Spleen (tissue), 11 donors: ENCODE data around the gene GGT6. TPM values are rescaled to one million over a fixed set of nuclear protein-coding genes. Genes with fewer than 3 reads are reported as not detected.
A peak's percentile ranks its signal among the peaks of the same experiment; 100 is the strongest.

Experiments
- DNase-seq: peaks from one replicate; pipeline ENCODE4 v3.0.0-alpha.2; 2020
- H3K27ac ChIP-seq, 8 donors: fragments of 200-600 bp; sonication (generic) in 7 of 8; 1 replicate in 4 of 8; 2 replicates in 4 of 8; pipeline versions ENCODE4 v1.5.0 to v1.8.0; 2016 to 2021; ENCODE audit warnings: inconsistent platforms in 4 of 8, mild to moderate bottlenecking in 4 of 8, moderate library complexity in 1 of 8
- H3K27me3 ChIP-seq, 7 donors: fragments of 200-600 bp; sonication (generic) in 6 of 7; replicated peaks in 1 of 7; 1 replicate in 4 of 7; 2 replicates in 3 of 7; pipeline versions ENCODE4 v1.5.0 to v1.8.0; 2016 to 2021; ENCODE audit warnings: inconsistent platforms in 3 of 7, mild to moderate bottlenecking in 1 of 7
- H3K36me3 ChIP-seq, 6 donors: fragments of 200-600 bp; sonication (generic) in 5 of 6; 1 replicate in 4 of 6; 2 replicates in 2 of 6; pipeline versions ENCODE4 v1.5.0 to v1.8.0; 2016 to 2021; ENCODE audit warnings: inconsistent platforms in 2 of 6
- H3K4me1 ChIP-seq, 6 donors: fragments of 200-600 bp; sonication (generic) in 5 of 6; 1 replicate in 3 of 6; 2 replicates in 3 of 6; pipeline versions ENCODE4 v1.5.0 to v1.8.0; 2016 to 2021; ENCODE audit warnings: inconsistent platforms in 3 of 6
- H3K4me3 ChIP-seq, 8 donors: fragments of 200-600 bp; sonication (generic) in 7 of 8; 1 replicate in 4 of 8; 2 replicates in 4 of 8; pipeline versions ENCODE4 v1.5.0 to v1.8.0; 2016 to 2021; ENCODE audit warnings: inconsistent platforms in 4 of 8, mild to moderate bottlenecking in 4 of 8, moderate library complexity in 2 of 8
- H3K9me3 ChIP-seq, 8 donors: fragments of 200-600 bp; sonication (generic) in 7 of 8; 1 replicate in 4 of 8; 2 replicates in 4 of 8; pipeline versions ENCODE4 v1.5.0 to v1.8.0; 2016 to 2021; ENCODE audit warnings: inconsistent platforms in 4 of 8
- POLR2A ChIP-seq, 3 donors: fragments of 450-650 bp; IDR thresholded peaks; one replicate each; pipeline ENCODE4 v1.5.1; 2017; ENCODE audit warnings: antibody characterized with exemption in 3 of 3, mild to moderate bottlenecking in 1 of 3
- POLR2AphosphoS5 ChIP-seq, 3 donors: sonication (generic); formaldehyde crosslinking; IDR thresholded peaks; one replicate each; pipeline ENCODE4 v1.5.1; 2017; ENCODE audit warnings: antibody characterized with exemption in 3 of 3
- WGBS, 5 donors: extraction: QIAGEN DNeasy Blood & Tissue Kit in 3 of 5; methylation state at CpG; one replicate each; pipeline versions ENCODE4 v1.1.5 to v1.1.7; 2013 to 2018; 5-methylcytosine and 5-hydroxymethylcytosine counted together
- intact Hi-C: fragments of 100-400 bp; cut with DNase I; formaldehyde crosslinking; loops from one replicate; pipeline ENCODE4 v1.15.0; 2023; ENCODE audit warnings: low total_unique reads
- polyA plus RNA-seq, 3 donors: library from polyadenylated mRNA; stranded (reverse); fragments of 200-250 nt; gene quantifications; one replicate each; pipeline ENCODE4 v1.2.1, GENCODE V29; 2013
- total RNA-seq, 7 donors: library from RNA; depleted of rRNA in 3 of 7; stranded (reverse); fragments of >200 nt in 3 of 7; fragmentation: NEBNext Ultra II Directional in 4 of 7; extraction: Animal tissue kit (Norgen Biotek cat#: 25700) in 4 of 7; gene quantifications; one replicate each; pipeline versions ENCODE4 v1.1.0 to v1.2.1, GENCODE V29; 2016 to 2021
- TF ChIP-seq, protein P1 (sequence below), 11 experiments: fragments of 200-600 bp in 7 of 11; fragments of 450-650 bp in 4 of 11; sonication (generic) in 4 of 11; IDR thresholded peaks in 8 of 11; conservative IDR thresholded peaks in 3 of 11; 1 replicate in 7 of 11; 2 replicates in 4 of 11; pipeline versions ENCODE4 v1.4.0 to v1.8.0; 2016 to 2021; ENCODE audit warnings: antibody characterized with exemption in 11 of 11, inconsistent platforms in 4 of 11, mild to moderate bottlenecking in 1 of 11
- donor health status: healthy with polysubstance abuse.
- donor health status: DM: no; HTN: no; CAD: no; lungs with moderate emphysema.
- donor health status: DM: no; HTN: no; CAD: no.
- donor health status: Bipolar disorder and iron deficiency.
- donor health status: healthy.
- donor health status: DM: no; HTN: no; CAD: no.
- donor health status: DM: yes; HTN: yes; CAD: no.

The GGT6 gene
- total and polyA plus RNA-seq, 10 donors, result 0.03 to 0.42 TPM; not detected in 8

DNA sequence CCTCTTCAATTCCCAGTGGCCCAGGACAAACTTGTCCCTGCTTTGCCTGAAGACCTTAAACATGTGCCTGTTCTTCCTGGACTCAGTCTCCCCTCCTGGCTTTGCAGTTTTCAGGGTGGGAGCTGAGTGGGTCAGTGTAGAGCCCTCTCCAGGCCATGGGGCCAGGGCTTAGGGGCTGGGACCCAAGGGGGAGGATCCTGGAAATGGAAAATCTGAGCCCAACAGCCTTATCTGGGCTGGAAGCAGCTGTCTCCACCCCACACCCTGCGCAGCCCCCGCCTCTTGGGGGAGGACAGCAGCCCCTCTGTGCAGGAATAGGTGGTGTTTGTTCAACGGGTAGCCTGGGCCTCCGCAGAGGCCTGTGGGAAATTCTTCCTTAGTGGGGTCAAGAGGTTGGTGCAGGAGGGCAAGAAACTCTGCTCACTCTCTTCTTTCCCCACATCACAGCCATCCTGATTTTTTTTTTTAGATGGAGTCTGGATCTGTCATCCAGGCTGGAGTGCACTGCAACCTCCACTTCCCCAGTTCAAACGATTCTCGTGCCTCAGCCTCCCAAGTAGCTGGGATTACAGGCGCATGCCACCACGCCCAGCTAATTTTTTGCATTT, 17.1 kb upstream of the GGT6 start:
- Histone ChIP-seq H3K4me3 (no peak overlapping the region), H3K27ac (no peak overlapping the region), H3K4me1 (peaks cover 0 to 5% (median 0%) of the 10 kb centered on the region in 6 donors), H3K36me3 (no peaks in the 10 kb centered on the region), H3K27me3 (peaks cover 0 to 13% (median 5%) of the 10 kb centered on the region in 7 donors), H3K9me3 (no peaks in the 10 kb centered on the region)
- peak; percentile 30 for DNase-seq
- 80 to 86% (median 84%) methylated on average over 7 to 8 of the region's 8 CpGs for WGBS, 5 donors
- no peak for TF ChIP-seq POLR2AphosphoS5 (IDR thresholded peaks at IDR 0.05)
- no peak for TF ChIP-seq POLR2A (IDR thresholded peaks at IDR 0.05)
- TF ChIP-seq, protein P1, sequence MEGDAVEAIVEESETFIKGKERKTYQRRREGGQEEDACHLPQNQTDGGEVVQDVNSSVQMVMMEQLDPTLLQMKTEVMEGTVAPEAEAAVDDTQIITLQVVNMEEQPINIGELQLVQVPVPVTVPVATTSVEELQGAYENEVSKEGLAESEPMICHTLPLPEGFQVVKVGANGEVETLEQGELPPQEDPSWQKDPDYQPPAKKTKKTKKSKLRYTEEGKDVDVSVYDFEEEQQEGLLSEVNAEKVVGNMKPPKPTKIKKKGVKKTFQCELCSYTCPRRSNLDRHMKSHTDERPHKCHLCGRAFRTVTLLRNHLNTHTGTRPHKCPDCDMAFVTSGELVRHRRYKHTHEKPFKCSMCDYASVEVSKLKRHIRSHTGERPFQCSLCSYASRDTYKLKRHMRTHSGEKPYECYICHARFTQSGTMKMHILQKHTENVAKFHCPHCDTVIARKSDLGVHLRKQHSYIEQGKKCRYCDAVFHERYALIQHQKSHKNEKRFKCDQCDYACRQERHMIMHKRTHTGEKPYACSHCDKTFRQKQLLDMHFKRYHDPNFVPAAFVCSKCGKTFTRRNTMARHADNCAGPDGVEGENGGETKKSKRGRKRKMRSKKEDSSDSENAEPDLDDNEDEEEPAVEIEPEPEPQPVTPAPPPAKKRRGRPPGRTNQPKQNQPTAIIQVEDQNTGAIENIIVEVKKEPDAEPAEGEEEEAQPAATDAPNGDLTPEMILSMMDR (IDR thresholded peaks at IDR 0.05 in 8 of 11, conservative IDR thresholded peaks at IDR 0.05 in 3 of 11), result no peak
- intact Hi-C loops, result no loop called here

DNA sequence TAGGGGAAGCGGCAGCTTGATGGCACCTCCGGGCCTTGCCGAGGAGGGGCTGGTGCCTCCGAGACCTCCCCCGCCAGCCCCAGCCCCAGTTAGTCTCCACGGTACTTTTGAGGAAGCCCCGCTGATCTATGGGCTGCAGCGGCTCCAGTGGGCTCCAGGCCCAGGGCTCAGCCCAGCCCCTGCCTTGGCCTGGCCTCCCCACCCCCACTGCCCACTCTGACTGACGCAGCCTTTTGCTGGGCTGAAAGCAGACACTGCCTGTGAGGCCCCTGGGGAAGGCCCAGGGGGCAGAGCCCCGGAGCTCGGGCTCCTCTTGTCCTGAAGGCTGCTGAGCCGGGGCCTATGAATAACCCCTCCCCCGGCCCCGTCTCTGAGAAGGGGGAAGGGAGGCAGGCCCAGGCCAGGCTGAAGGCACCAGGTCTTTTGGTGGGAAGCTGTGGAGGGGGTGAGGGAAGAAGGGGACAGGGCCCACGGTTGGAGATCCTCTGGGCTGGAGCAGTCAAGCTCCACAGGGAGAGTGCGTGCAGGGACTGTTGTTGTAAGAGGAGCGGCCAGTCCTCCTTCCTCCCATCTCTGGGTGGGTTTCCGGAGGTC, 16.4 kb upstream of the GGT6 start:
- intact Hi-C loops, result no loop called here
- H3K9me3 ChIP-seq, result no peaks in the 10 kb centered on the region
- H3K27ac ChIP-seq, result no peak overlapping the region
- no peaks in the 10 kb centered on the region for H3K36me3 ChIP-seq
- WGBS, 5 donors, result 66 to 82% (median 76%) methylated on average over 12 to 18 of the region's 18 CpGs
- peak; percentile 56 for DNase-seq
- H3K4me1 ChIP-seq, result peaks cover 0 to 5% (median 0%) of the 10 kb centered on the region in 6 donors
- H3K27me3 ChIP-seq, result peaks cover 0 to 6% (median under 1%) of the 10 kb centered on the region in 7 donors
- TF ChIP-seq POLR2AphosphoS5 (IDR thresholded peaks at IDR 0.05), result no peak
- no peak for TF ChIP-seq POLR2A (IDR thresholded peaks at IDR 0.05)
- TF ChIP-seq, protein P1 (IDR thresholded peaks at IDR 0.05 in 8 of 11, conservative IDR thresholded peaks at IDR 0.05 in 3 of 11), result no peak
- H3K4me3 ChIP-seq, result no peak overlapping the region

DNA sequence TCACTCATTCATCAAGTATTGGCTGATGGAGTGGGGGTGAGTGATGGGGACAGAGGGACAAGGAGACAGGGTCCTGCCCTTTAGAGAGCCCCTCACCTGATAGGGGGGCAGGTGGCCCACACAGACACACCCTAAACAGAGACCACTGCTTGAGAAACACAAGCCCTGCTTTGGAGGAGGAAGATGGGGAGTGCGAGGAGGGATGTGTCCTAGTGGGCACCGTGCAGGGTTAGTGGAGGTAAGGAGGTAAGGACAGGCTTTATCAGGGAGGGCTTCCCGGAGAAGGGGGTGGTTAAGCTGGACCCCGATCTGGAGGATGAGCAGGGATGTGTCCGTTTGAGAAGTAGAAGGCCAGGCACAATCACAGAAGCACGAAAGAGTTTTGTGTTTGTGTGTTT, 15.8 kb upstream of the GGT6 start:
- Histone ChIP-seq H3K36me3 (no peaks in the 10 kb centered on the region), H3K4me1 (peaks cover 0 to 5% (median 0%) of the 10 kb centered on the region in 6 donors), H3K9me3 (no peaks in the 10 kb centered on the region), H3K4me3 (no peak overlapping the region), H3K27me3 (no peaks in the 10 kb centered on the region), H3K27ac (no peak overlapping the region)
- 82 to 91% (median 83%) methylated on average over 6 of the region's 6 CpGs for WGBS, 5 donors
- TF ChIP-seq, protein P1 (IDR thresholded peaks at IDR 0.05 in 8 of 11, conservative IDR thresholded peaks at IDR 0.05 in 3 of 11), result no peak
- TF ChIP-seq POLR2AphosphoS5 (IDR thresholded peaks at IDR 0.05) (no peak), POLR2A (IDR thresholded peaks at IDR 0.05) (no peak)
- DNase-seq, result peak; percentile 14
- intact Hi-C loops, result no loop called here

DNA sequence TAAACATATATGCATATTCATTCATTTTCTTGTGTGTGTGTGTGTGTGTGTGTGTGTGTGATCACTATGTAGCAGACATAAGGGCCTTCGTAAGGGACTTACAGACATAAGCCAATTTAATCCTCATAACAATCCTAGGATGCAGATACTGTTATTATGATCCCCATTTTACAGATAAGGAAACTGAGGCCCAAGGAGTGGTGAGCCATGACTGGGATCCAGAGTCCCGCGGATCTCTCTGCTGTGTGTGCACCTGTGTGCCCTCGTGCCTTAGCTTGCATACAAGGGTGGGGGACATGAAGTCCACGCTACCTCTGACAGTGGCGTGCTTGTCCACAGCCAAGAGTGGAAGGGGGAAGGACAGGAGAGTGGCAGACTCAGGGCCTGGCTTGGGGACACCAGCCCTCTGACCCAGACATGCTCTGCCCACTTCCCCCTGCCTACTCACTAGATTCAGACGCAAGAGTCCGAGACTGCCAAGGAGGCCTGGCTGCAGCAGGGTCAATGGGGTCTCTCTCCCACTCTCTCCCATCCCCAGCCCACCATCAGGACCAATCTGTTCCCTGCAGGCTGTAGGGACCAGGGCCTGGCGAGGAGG, 14.2 kb upstream of the GGT6 start:
- Histone ChIP-seq H3K36me3 (no peaks in the 10 kb centered on the region), H3K9me3 (no peaks in the 10 kb centered on the region), H3K4me1 (peaks cover 0 to 5% (median 0%) of the 10 kb centered on the region in 6 donors), H3K4me3 (no peak overlapping the region), H3K27ac (no peak overlapping the region), H3K27me3 (peaks cover 0 to 4% (median 0%) of the 10 kb centered on the region in 7 donors)
- TF ChIP-seq POLR2AphosphoS5 (IDR thresholded peaks at IDR 0.05) (no peak), POLR2A (IDR thresholded peaks at IDR 0.05) (no peak)
- TF ChIP-seq, protein P1 (IDR thresholded peaks at IDR 0.05 in 8 of 11, conservative IDR thresholded peaks at IDR 0.05 in 3 of 11), result no peak
- peak; percentile 42 for DNase-seq
- intact Hi-C loops, result no loop called here
- WGBS, 5 donors, result 75 to 98% (median 95%) methylated on average over 5 to 9 of the region's 9 CpGs
